Small intestine (tissue), 7 donors: ENCODE results near the gene COQ3. TPM values are rescaled to one million over a fixed set of nuclear protein-coding genes. Genes with fewer than 3 reads are reported as not detected.
A peak's percentile ranks its signal among the peaks of the same experiment; 100 is the strongest.
"Not testable (repeated sequence)": the region's sequence is repeated elsewhere in the genome, so short reads cannot be mapped to it uniquely, and the experiment has no call there.

Experiments
- DNase-seq, 2 donors: peaks; one replicate each; pipeline versions ENCODE4 v3.0.0 to v3.0.0-alpha.2; 2013
- FAIRE-seq: peaks from 2 replicates; lab custom pipeline; 2012; peaks lifted over from hg19 to GRCh38; lab: Jason Lieb, UNC
- H3K27ac ChIP-seq, 3 donors: one replicate each; pipeline ENCODE4 v1.5.1; 2013; ENCODE audit warnings: low read length in 2 of 3, mild to moderate bottlenecking in 2 of 3, control low read depth in 1 of 3, inconsistent platforms in 1 of 3, low read depth in 1 of 3, moderate library complexity in 1 of 3
- H3K27me3 ChIP-seq, 3 donors: one replicate each; pipeline ENCODE4 v1.6.1; 2013; ENCODE audit warnings: low read length in 3 of 3, inconsistent platforms in 1 of 3; ENCODE audit not compliant: control insufficient read depth in 3 of 3, insufficient read depth in 3 of 3
- H3K36me3 ChIP-seq, 3 donors: one replicate each; pipeline ENCODE4 v1.6.1; 2013; ENCODE audit warnings: low read length in 3 of 3, inconsistent platforms in 1 of 3, low read depth in 1 of 3, mild to moderate bottlenecking in 1 of 3, moderate library complexity in 1 of 3; ENCODE audit not compliant: control insufficient read depth in 3 of 3, insufficient read depth in 2 of 3
- H3K4me1 ChIP-seq, 3 donors: one replicate each; pipeline ENCODE4 v1.6.1; 2013; ENCODE audit warnings: low read length in 2 of 3, inconsistent platforms in 1 of 3, low read depth in 1 of 3, mild to moderate bottlenecking in 1 of 3, moderate library complexity in 1 of 3; ENCODE audit not compliant: control insufficient read depth in 3 of 3, insufficient read depth in 2 of 3
- H3K4me3 ChIP-seq, 3 donors: one replicate each; pipeline ENCODE4 v1.5.1; 2013; ENCODE audit warnings: low read length in 3 of 3, control low read depth in 1 of 3, inconsistent platforms in 1 of 3, low read depth in 1 of 3, mild to moderate bottlenecking in 1 of 3, moderate library complexity in 1 of 3
- H3K9me3 ChIP-seq, 2 donors: one replicate each; pipeline ENCODE4 v1.6.1; 2013; ENCODE audit warnings: low read depth in 1 of 2, low read length in 1 of 2; ENCODE audit not compliant: control insufficient read depth in 2 of 2, insufficient read depth in 1 of 2
- WGBS, 3 donors: extraction: QIAGEN DNeasy Blood & Tissue Kit; methylation state at CpG; one replicate each; pipeline ENCODE4 v1.1.7; 2013; 5-methylcytosine and 5-hydroxymethylcytosine counted together
- polyA plus RNA-seq, 4 donors: library from polyadenylated mRNA; stranded (reverse) in 3 of 4; unstranded in 1 of 4; fragments of 200-250 nt in 3 of 4; fragments of 120-200 nt in 1 of 4; gene quantifications; one replicate each; pipeline versions ENCODE4 v1.2.1 to v1.2.3, GENCODE V29; 2013
- donor health status: healthy with polysubstance abuse.
- donor health status: control.
- donor health status: control.
- donor health status: Bipolar disorder and iron deficiency.
- donor health status: healthy.

COQ3 gene
- polyA plus RNA-seq, 4 donors: 7.0 to 14.6 (median 13.5) TPM

GRCh38 chr6:99338188-99338587 lies 55.8 kb downstream of the COQ3 start:
- Histone ChIP-seq H3K9me3 (no peaks in the 10 kb centered on the region), H3K4me1 (no peaks in the 10 kb centered on the region), H3K27ac (no peak overlapping the region), H3K4me3 (no peak overlapping the region), H3K27me3 (no peaks in the 10 kb centered on the region), H3K36me3 (peaks cover 0 to 3% (median 0%) of the 10 kb centered on the region in 3 donors)
- FAIRE-seq (no peak), DNase-seq (no peak)
- 19 to 53% (median 22%) methylated on average over 2 of the region's 2 CpGs for WGBS, 3 donors

GRCh38 chr6:99335298-99335697 lies 58.7 kb downstream of the COQ3 start:
- WGBS, 3 donors: 60 to 74% (median 68%) methylated on average over 6 of the region's 6 CpGs
- not testable (repeated sequence) for DNase-seq, H3K36me3 ChIP-seq, H3K9me3 ChIP-seq, FAIRE-seq, H3K4me1 ChIP-seq, H3K4me3 ChIP-seq, H3K27me3 ChIP-seq, H3K27ac ChIP-seq

- no peak overlapping the region for H3K27ac ChIP-seq
- peaks cover 0 to 3% (median 0%) of the 10 kb centered on the region in 3 donors for H3K36me3 ChIP-seq
- 21 to 35% (median 24%) methylated on average over 2 of the region's 2 CpGs for WGBS, 3 donors
- FAIRE-seq (no peak), DNase-seq (peak; percentile 42 to 50)
- no peaks in the 10 kb centered on the region for H3K27me3 ChIP-seq
- H3K4me1 ChIP-seq: no peaks in the 10 kb centered on the region
- H3K4me3 ChIP-seq: no peak overlapping the region
- H3K9me3 ChIP-seq: no peaks in the 10 kb centered on the region
Observed at GRCh38 chr6:99334526-99335127, 59.4 kb downstream of the COQ3 start.

GRCh38 chr6:99333068-99333467 lies 60.9 kb downstream of the COQ3 start:
- Histone ChIP-seq H3K27me3 (no peaks in the 10 kb centered on the region), H3K4me3 (no peak overlapping the region), H3K36me3 (no peaks in the 10 kb centered on the region), H3K27ac (no peak overlapping the region), H3K4me1 (no peaks in the 10 kb centered on the region), H3K9me3 (no peaks in the 10 kb centered on the region)
- WGBS, 3 donors: 73 to 79% (median 76%) methylated on average over 6 of the region's 6 CpGs
- DNase-seq: no peak
- no peak for FAIRE-seq

- Histone ChIP-seq H3K27ac (no peak overlapping the region), H3K9me3 (no peaks in the 10 kb centered on the region), H3K36me3 (no peaks in the 10 kb centered on the region), H3K27me3 (no peaks in the 10 kb centered on the region), H3K4me3 (no peak overlapping the region), H3K4me1 (no peaks in the 10 kb centered on the region)
- FAIRE-seq: no peak
- DNase-seq: no peak
- WGBS, 3 donors: 74 to 94% (median 77%) methylated on average over 3 of the region's 3 CpGs
Observed at GRCh38 chr6:99331531-99331930, 62.5 kb downstream of the COQ3 start.

- Histone ChIP-seq H3K9me3 (no peaks in the 10 kb centered on the region), H3K27me3 (no peaks in the 10 kb centered on the region), H3K4me3 (no peak overlapping the region), H3K4me1 (no peaks in the 10 kb centered on the region), H3K36me3 (no peaks in the 10 kb centered on the region), H3K27ac (no peak overlapping the region)
- FAIRE-seq (no peak), DNase-seq (peak; percentile 53 to 63)
- 0 to 1% (median 0%) methylated on average over 2 of the region's 2 CpGs for WGBS, 3 donors
Observed at GRCh38 chr6:99330159-99330558, 63.8 kb downstream of the COQ3 start.

- Histone ChIP-seq H3K9me3 (no peaks in the 10 kb centered on the region), H3K27ac (no peak overlapping the region), H3K36me3 (no peaks in the 10 kb centered on the region), H3K27me3 (no peaks in the 10 kb centered on the region), H3K4me3 (no peak overlapping the region), H3K4me1 (no peaks in the 10 kb centered on the region)
- DNase-seq (no peak), FAIRE-seq (no peak)
Observed at GRCh38 chr6:99324996-99325395, 69.0 kb downstream of the COQ3 start.
